HG02798 (cell line): ENCODE measurements around the gene KIF1A.

ENCODE experiments used
- ATAC-seq: cut with Tn5 transposase; IDR thresholded peaks from one replicate; pipeline ENCODE4 v1.9.1; 2021; ENCODE audit warnings: mild to moderate bottlenecking; ENCODE audit not compliant: unreplicated experiment, poor library complexity

KIF1A gene

DNA sequence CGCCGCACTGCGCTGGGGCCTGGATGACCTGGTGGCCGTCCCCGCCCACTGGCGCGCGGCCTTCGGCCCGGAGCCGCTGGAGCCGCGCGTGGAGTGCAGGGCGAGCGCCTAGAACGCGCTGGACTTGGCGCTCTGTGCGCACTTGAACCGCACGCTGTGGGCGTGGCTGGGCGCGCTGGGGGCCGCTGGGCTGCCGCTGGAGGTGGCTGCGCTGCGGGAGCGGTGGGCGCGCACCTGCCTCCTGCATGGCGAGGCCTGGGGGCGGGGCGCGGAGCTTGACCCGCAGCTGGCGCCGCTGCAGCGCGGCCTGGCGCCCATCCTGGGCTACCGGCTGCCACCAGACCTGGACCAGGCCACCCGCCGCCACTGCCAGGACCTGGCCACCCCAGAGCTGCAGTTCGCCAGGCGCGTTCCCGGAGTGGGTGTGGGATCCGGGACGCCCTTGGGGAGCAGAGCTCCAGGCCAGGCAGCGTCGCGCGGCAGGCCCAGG is 147.3 kb downstream of the KIF1A start:
- ATAC-seq: no peak

DNA sequence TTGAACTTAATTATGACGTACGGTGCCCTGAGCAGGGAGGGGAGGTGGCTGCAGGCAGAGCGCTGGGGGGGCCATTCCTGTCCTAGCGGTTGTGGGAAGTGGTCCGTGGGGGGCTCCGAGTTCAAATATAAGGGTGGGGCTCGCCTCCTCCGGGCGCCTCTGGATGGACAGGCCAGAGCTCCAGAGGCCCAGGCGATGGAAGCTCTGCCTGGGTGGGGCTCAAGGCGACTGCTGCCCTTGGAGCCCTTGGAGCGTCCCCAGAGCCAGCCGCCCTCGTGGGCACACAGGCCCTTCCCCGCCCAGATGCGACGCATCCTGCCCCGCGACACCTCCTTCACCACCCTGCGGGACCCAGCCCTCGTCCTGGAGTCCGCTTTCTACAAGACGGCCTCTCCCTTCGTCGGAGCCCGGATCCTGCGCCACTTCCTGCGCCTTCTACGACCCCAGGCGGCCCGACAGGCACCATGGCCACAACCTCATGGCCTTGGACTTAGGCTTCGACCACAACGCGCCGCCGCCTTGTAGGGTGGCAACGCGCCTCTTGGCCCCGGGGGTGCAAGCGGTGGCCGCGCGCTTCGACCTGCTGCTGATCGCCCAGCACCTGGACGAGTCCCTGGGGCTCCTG is 147.8 kb downstream of the KIF1A start:
- no peak for ATAC-seq

DNA sequence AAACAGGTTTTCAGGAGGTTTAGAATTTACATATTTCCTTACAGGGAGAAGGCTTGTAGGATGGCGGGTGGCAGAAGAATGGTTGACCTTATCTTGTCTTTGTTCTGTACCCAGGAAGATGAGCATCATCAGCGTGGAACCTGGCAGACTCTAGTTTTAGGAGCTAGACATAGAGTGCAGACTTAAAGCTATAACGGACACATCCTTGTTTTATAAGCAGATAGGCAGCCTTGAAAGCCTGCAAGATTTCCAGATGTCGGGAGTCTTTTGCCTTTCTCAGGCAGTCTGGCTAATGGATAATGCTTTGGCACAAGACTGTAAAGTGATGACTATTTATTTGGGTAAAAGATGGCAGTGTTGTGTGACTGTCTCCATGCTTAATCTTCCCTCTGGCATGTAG is 149.1 kb downstream of the KIF1A start:
- no peak for ATAC-seq

DNA sequence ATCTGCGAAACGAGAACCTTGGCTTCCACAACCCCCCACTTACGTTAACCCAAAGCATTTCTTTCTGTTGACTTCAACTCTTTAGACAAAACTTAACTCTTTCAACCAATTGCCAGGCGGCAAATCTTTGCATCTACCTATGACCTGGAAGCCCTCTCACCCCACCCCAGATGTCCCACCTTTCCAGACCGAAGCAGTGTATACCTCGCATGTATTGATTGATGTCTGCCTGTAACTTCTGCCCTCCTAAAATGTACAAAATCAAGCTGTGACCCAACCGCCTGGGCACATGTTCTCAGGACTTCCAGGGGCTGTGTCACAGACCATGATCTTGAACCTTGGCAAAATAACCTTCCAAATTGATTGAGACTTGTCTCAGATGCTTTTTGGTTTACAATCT is 149.6 kb downstream of the KIF1A start:
- ATAC-seq: no peak

DNA sequence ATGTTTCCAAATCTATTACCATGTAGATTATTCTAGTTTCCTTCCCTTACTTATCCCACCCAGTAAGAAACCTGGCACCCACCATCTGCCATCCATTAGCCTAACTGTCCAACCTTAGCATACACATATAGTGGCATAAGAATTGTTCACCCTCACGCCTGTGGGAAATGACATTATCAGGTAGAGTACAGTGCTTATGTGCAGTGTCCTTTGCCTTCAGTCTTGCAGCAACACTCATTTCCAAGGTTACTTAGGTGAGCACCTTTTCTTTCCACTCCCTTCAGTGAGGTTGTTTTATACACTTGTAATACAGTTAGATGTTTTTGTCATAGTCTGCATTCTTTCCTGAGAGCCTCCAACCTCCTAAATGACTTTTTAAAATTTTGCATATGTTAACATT is 155.4 kb downstream of the KIF1A start:
- no peak for ATAC-seq
